BJ (cell line): Measurements from ENCODE around the gene RNF133. TPM values are rescaled to one million over a fixed set of nuclear protein-coding genes. Genes with fewer than 3 reads are reported as not detected.

ENCODE experiments used
- CTCF ChIA-PET: fragments of 350-600 bp; formaldehyde crosslinking; extraction: SDS; loops from one replicate; lab custom pipeline; 2021; ENCODE audit warnings: antibody characterized with exemption, inconsistent platforms; lab: Yijun Ruan, JAX
- POLR2A ChIA-PET: fragments of 300-600 bp; sonication (Branson Sonifier 250); formaldehyde crosslinking; extraction: SDS; loops from one replicate; lab custom pipeline; 2021; ENCODE audit warnings: antibody characterized with exemption; lab: Charles Lee
- DNase-seq: peaks from one replicate; pipeline ENCODE4 v3.0.0-alpha.2; 2011; ENCODE audit warnings: low read depth
- H3K27me3 ChIP-seq: 2 replicates; pipeline ENCODE4 v1.6.0; 2011; ENCODE audit warnings: low read length; ENCODE audit not compliant: control insufficient read depth, insufficient read depth
- H3K36me3 ChIP-seq: 2 replicates; pipeline ENCODE4 v1.5.1; 2011; ENCODE audit warnings: low read length; ENCODE audit not compliant: control insufficient read depth, insufficient read depth
- H3K4me3 ChIP-seq: 2 replicates; pipeline ENCODE4 v1.5.1; 2011; ENCODE audit warnings: low read depth, mild to moderate bottlenecking, control low read depth, low read length
- polyA plus RNA-seq: library from polyadenylated mRNA; depleted of rRNA; stranded (reverse); fragments of >200 nt; gene quantifications from 2 replicates; pipeline ENCODE4 v1.2.3, GENCODE V29; 2011
- TF ChIP-seq, protein P1 (sequence below): IDR thresholded peaks from 2 replicates; pipeline ENCODE4 v1.5.1; 2011; ENCODE audit warnings: low read depth, mild to moderate bottlenecking, control low read depth, inconsistent platforms, low read length, moderate library complexity; ENCODE audit not compliant: insufficient read depth

RNF133 gene
- polyA plus RNA-seq, 1 experiment: not detected

DNA sequence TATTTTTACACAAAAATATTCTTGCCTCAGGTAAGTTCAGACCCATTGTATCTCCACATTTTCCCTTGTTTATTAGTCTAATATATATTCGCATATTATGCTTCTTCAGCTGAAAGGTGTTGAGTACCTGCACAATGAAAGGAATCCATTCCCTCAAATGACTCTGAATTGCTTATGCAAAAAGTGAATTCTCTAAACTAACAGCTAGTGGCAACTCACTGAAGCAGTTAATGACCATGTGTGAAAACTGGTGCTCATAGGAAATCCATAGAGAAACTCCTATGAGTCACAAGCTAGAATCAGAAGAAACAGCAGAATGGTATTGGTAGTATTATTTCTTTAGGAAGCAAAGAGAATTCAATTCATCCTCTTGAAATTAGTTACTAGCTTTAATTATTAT is 37.3 kb upstream of the RNF133 start:
- CTCF ChIA-PET: no interaction called here
- no peaks in the 10 kb centered on the region for H3K27me3 ChIP-seq

DNA sequence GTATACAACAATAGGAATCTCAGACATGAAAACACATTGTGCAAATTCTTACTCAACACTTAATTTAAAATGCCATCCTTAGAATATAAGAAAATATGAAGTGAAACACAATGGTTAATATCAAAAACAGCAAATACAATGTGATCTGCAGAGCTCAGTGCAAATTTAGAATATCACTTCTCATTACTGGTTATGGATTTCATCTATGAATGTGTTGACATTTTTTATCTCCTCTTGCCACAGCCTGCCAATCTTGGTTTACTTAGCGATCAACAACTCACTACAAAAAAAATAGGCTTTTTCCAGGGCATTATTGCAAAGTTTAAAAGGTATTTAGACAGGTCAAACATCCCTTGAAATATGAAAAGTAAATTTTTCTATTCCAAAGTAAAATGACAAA is 28.8 kb upstream of the RNF133 start:
- Histone ChIP-seq H3K27me3 (no peaks in the 10 kb centered on the region), H3K36me3 (no peaks in the 10 kb centered on the region), H3K4me3 (no peak overlapping the region)
- POLR2A ChIA-PET: no interaction called here
- CTCF ChIA-PET: no interaction called here
- TF ChIP-seq, protein P1, sequence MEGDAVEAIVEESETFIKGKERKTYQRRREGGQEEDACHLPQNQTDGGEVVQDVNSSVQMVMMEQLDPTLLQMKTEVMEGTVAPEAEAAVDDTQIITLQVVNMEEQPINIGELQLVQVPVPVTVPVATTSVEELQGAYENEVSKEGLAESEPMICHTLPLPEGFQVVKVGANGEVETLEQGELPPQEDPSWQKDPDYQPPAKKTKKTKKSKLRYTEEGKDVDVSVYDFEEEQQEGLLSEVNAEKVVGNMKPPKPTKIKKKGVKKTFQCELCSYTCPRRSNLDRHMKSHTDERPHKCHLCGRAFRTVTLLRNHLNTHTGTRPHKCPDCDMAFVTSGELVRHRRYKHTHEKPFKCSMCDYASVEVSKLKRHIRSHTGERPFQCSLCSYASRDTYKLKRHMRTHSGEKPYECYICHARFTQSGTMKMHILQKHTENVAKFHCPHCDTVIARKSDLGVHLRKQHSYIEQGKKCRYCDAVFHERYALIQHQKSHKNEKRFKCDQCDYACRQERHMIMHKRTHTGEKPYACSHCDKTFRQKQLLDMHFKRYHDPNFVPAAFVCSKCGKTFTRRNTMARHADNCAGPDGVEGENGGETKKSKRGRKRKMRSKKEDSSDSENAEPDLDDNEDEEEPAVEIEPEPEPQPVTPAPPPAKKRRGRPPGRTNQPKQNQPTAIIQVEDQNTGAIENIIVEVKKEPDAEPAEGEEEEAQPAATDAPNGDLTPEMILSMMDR: no peak
- no peak for DNase-seq

More for the DNA sequence above, 37.3 kb upstream of the RNF133 start:
- POLR2A ChIA-PET: no interaction called here
- no peak for DNase-seq
- TF ChIP-seq, protein P1: no peak
- Histone ChIP-seq H3K4me3 (no peak overlapping the region), H3K36me3 (no peaks in the 10 kb centered on the region)

DNA sequence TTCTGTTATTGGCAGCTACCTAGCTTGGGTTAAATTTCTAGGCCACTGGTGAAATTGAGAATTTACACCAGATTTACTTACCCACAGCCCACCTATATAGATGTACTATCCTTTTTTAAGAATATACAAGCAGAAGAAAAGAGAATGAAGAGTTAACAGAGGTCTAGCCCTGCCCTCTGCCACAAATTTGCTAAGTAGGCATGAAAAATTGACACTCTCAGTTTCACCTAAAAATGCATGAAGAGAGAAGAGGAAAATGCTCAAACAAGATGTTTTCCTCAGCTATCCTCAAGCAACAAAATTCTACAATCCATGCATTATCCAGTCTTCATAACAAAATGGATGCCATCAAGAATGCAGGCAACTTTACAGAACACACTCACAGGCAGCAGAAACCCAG is 28.4 kb upstream of the RNF133 start:
- Histone ChIP-seq H3K4me3 (no peak overlapping the region), H3K27me3 (no peaks in the 10 kb centered on the region), H3K36me3 (no peaks in the 10 kb centered on the region)
- POLR2A ChIA-PET: no interaction called here
- TF ChIP-seq, protein P1: no peak
- no peak for DNase-seq
- CTCF ChIA-PET: no interaction called here

DNA sequence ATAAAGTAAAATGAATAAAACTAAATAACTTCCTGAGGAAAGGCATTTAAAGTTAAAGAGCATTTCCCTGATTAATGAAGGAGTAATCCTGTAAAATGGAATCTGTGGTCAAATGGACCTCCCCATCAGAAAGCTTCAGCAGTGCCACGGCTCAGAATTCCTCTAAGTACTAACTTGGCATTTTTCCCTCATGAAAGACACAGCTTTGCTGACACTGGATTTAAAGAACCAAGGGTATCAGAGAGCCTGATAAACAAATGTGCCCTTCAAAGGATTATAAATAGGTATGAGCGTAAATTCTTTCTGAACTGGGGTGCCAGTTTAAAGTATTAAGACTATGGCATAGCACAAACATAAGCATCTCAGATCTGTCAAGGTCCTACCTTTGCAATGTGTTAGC is 28.0 kb upstream of the RNF133 start:
- TF ChIP-seq, protein P1: no peak
- Histone ChIP-seq H3K36me3 (no peaks in the 10 kb centered on the region), H3K4me3 (no peak overlapping the region), H3K27me3 (no peaks in the 10 kb centered on the region)
- POLR2A ChIA-PET: no interaction called here
- CTCF ChIA-PET: no interaction called here
- DNase-seq: no peak

DNA sequence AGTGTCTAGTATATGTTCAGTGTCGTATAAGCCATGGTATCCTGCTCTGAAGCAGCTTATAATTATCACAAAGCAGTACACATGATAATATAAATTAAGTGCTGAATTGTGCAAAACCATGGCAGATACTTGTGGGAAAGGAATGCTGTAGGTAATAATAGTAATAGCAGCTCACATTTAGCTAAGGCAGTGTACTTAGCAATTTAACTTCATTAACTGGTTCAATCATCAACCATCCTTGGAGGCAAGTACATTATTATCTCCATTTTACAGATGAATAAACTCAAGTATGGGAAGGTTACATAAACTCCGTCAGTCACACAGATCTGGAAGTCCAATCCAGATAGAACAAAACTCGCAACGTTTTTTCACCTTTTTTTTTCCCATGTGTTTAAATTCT is 25.4 kb upstream of the RNF133 start:
- ChIA-PET CTCF (interaction anchor here (1.3 kb wide), 1 partner anchor 9 kb away, joined by 3 read pairs; no protein-coding TSS in a partner anchor), POLR2A (no interaction called here)
- Histone ChIP-seq H3K4me3 (no peak overlapping the region), H3K36me3 (no peaks in the 10 kb centered on the region), H3K27me3 (no peaks in the 10 kb centered on the region)
- TF ChIP-seq, protein P1: no peak
- no peak for DNase-seq
